ENCODE results near the gene CFAP77. TPM values are rescaled to one million over a fixed set of nuclear protein-coding genes. Genes with fewer than 3 reads are reported as not detected.

The CFAP77 gene
- total and polyA plus RNA-seq, 10 of the 15 experiments (the other 5 are each of a cell fraction or from before 2014, with no cell fraction given), result 0.33 TPM; not detected in 9

DNA sequence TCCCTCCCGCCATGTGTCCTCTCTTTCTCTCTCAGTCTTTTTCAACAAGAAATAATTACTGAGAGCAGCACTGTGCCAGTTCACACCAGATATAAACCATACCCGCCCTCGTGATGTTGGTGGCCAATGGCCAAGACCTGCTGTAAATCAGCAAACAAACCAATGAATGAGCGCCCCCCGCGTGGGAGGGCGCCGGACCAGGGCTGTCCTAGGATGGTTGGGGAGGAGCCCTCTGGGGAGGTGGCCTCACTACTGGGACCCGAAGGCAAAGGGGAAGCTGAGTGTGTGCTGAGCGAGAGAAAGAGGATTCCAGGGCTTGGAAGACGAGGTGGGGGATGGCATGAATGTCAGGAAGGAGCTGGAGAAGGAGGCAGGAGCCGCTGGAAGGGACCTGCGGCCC is 121.2 kb downstream of the CFAP77 start:
- intact Hi-C loops (cut with micrococcal nuclease; ENCODE audit: unreplicated experiment) (no loop called here), in situ Hi-C loops (cut with MboI) (no loop called here)
- peaks cover 2% of the 10 kb centered on the region; the same call in 1 of the 3 replicates for H3K9me3 ChIP-seq (replicated peaks; ENCODE audit: control insufficient read depth, insufficient read depth, low read length)
- FAIRE-seq, result no peak
- H2AFZ ChIP-seq (ENCODE audit: control insufficient read depth, low read depth, low read length), result no peak overlapping the region
- ChIA-PET CTCF (no interaction called here), SMC1A (ENCODE audit: uncharacterized antibody, unreplicated experiment) (no interaction called here), POLR2A (no interaction called here), RAD21 (ENCODE audit: unreplicated experiment) (no interaction called here)
- no peak overlapping the region for H3K4me2 ChIP-seq (ENCODE audit: control insufficient read depth, insufficient read depth)
- H3K9ac ChIP-seq (ENCODE audit: control insufficient read depth, insufficient read depth, low read length), result no peak overlapping the region
- H3K79me2 ChIP-seq (ENCODE audit: control insufficient read depth, insufficient read depth, low read length), result no peaks in the 10 kb centered on the region
- BruUV-seq (replicated peaks), result no TSS peak
- ATAC-seq, result no peak
- H4K20me1 ChIP-seq (ENCODE audit: control insufficient read depth, insufficient read depth), result no peaks in the 10 kb centered on the region
- H3K27ac ChIP-seq (ENCODE audit: control insufficient read depth, insufficient read depth), result no peak overlapping the region
- no peak overlapping the region for H3K4me3 ChIP-seq
- H3K27me3 ChIP-seq (replicated peaks in 1 of 2; ENCODE audit: control insufficient read depth in 2 of 2, insufficient read depth in 2 of 2, low read length in 1 of 2), result peaks cover 0 to 2% of the 10 kb centered on the region in 2 experiments; a peak in 1 of 4 replicates
- H3K4me1 ChIP-seq (ENCODE audit: control insufficient read depth, insufficient read depth, low read length), result no peaks in the 10 kb centered on the region
- 59% methylated on average over 12 of the region's 13 CpGs for WGBS (ENCODE audit: insufficient coverage, insufficient replicate concordance, low lambda C conversion rate, missing lambda C conversion rate)
- TF ChIP-seq MXI1 (IDR thresholded peaks at IDR 0.05; ENCODE audit: low read depth, low read length) (no peak), CTCF (IDR thresholded peaks at IDR 0.05 in 2 of 3, conservative IDR thresholded peaks at IDR 0.05 in 1 of 3; ENCODE audit: control insufficient read depth in 2 of 3, extremely low read depth in 1 of 3, insufficient read depth in 1 of 3, low read depth in 3 of 3, low read length in 3 of 3) (no peak), SUZ12 (IDR thresholded peaks at IDR 0.05; ENCODE audit: unreplicated experiment) (no peak), SIN3A (IDR thresholded peaks at IDR 0.05; ENCODE audit: low read depth, low read length) (no peak), TAF1 (IDR thresholded peaks at IDR 0.05; ENCODE audit: borderline replicate concordance, low read depth, low read length) (no peak), MYC (IDR thresholded peaks at IDR 0.05; ENCODE audit: insufficient read depth, insufficient read length, insufficient replicate concordance, low read length, severe bottlenecking) (no peak), HDAC6 (IDR thresholded peaks at IDR 0.05; ENCODE audit: unreplicated experiment) (no peak), MTA3 (IDR thresholded peaks at IDR 0.05; ENCODE audit: borderline replicate concordance, low read length) (no peak), NFXL1 (IDR thresholded peaks at IDR 0.05; ENCODE audit: borderline replicate concordance) (no peak)
- no peaks in the 10 kb centered on the region for H3K36me3 ChIP-seq (ENCODE audit: control insufficient read depth in 2 of 2, insufficient read depth in 2 of 2, low read length in 1 of 2)
- DNase-seq (ENCODE audit: low read depth, low spot score), result no peak
